GM18511 (cell line): ENCODE results near the gene CDS2.

Experiments
- ATAC-seq: cut with Tn5 transposase; IDR thresholded peaks from one replicate; pipeline ENCODE4 v1.9.1; 2021; ENCODE audit warnings: mild to moderate bottlenecking, moderate library complexity; ENCODE audit not compliant: unreplicated experiment

The CDS2 gene

GRCh38 chr20:5178046-5178445 lies 51.2 kb downstream of the CDS2 start:
- no peak for ATAC-seq

- no peak for ATAC-seq
Observed at GRCh38 chr20:5180421-5180820, 53.6 kb downstream of the CDS2 start.

GRCh38 chr20:5180933-5181332 lies 54.1 kb downstream of the CDS2 start:
- no peak for ATAC-seq

GRCh38 chr20:5181492-5181891 lies 54.7 kb downstream of the CDS2 start:
- no peak for ATAC-seq

- no peak for ATAC-seq
Observed at GRCh38 chr20:5181958-5182357, 55.1 kb downstream of the CDS2 start.

GRCh38 chr20:5182615-5183254 lies 55.9 kb downstream of the CDS2 start:
- no peak for ATAC-seq

GRCh38 chr20:5183731-5184474 lies 57.1 kb downstream of the CDS2 start:
- ATAC-seq = no peak

- ATAC-seq = no peak
Observed at GRCh38 chr20:5184684-5185083, 57.9 kb downstream of the CDS2 start.

- no peak for ATAC-seq
Observed at GRCh38 chr20:5187122-5187521, 60.3 kb downstream of the CDS2 start.

GRCh38 chr20:5188736-5189135 lies 61.9 kb downstream of the CDS2 start:
- ATAC-seq = no peak

GRCh38 chr20:5189917-5190316 lies 63.1 kb downstream of the CDS2 start:
- ATAC-seq = no peak

GRCh38 chr20:5190444-5190843 lies 63.6 kb downstream of the CDS2 start:
- no peak for ATAC-seq

- ATAC-seq = peak; percentile 57
Observed at GRCh38 chr20:5191829-5192569, 65.2 kb downstream of the CDS2 start.

GRCh38 chr20:5192570-5193431 lies 66.0 kb downstream of the CDS2 start:
- peak; percentile 76 for ATAC-seq

GRCh38 chr20:5195655-5196054 lies 68.8 kb downstream of the CDS2 start:
- no peak for ATAC-seq

- no peak for ATAC-seq
Observed at GRCh38 chr20:5196149-5196548, 69.3 kb downstream of the CDS2 start.

GRCh38 chr20:5197270-5197827 lies 70.5 kb downstream of the CDS2 start:
- no peak for ATAC-seq

GRCh38 chr20:5197847-5198650 lies 71.2 kb downstream of the CDS2 start:
- no peak for ATAC-seq

GRCh38 chr20:5198651-5198924 lies 71.8 kb downstream of the CDS2 start:
- no peak for ATAC-seq

GRCh38 chr20:5203380-5203779 lies 76.6 kb downstream of the CDS2 start:
- no peak for ATAC-seq
